Peyer's patch (tissue), 4 donors: ENCODE results near the gene SUGCT.

Experiments
- CTCF ChIP-seq, 6 experiments: fragments of 450-650 bp in 4 of 6; fragments of 200-600 bp in 2 of 6; sonication (generic) in 1 of 6; IDR thresholded peaks; one replicate each; pipeline ENCODE4 v1.5.1; 2017 to 2019; ENCODE audit warnings: antibody characterized with exemption in 6 of 6, mild to moderate bottlenecking in 3 of 6, moderate library complexity in 1 of 6
- POLR2A ChIP-seq, 2 donors: fragments of 450-650 bp; IDR thresholded peaks; one replicate each; pipeline ENCODE4 v1.5.1; 2017; ENCODE audit warnings: antibody characterized with exemption in 2 of 2, mild to moderate bottlenecking in 2 of 2, moderate library complexity in 2 of 2

- TF ChIP-seq CTCF (IDR thresholded peaks at IDR 0.05) (no peak), POLR2A (IDR thresholded peaks at IDR 0.05) (no peak)
Measured at GRCh38 chr7:40742270-40742669, 607.5 kb downstream of the SUGCT start.
